Fibroblast of skin of right quadriceps (primary cell): ENCODE measurements around the gene VEGFB.
A peak's percentile ranks its signal among the peaks of the same experiment; 100 is the strongest.

Source experiments
- DNase-seq: peaks from one replicate; pipeline ENCODE4 v3.0.0-alpha.2; 2013

The VEGFB gene

DNA sequence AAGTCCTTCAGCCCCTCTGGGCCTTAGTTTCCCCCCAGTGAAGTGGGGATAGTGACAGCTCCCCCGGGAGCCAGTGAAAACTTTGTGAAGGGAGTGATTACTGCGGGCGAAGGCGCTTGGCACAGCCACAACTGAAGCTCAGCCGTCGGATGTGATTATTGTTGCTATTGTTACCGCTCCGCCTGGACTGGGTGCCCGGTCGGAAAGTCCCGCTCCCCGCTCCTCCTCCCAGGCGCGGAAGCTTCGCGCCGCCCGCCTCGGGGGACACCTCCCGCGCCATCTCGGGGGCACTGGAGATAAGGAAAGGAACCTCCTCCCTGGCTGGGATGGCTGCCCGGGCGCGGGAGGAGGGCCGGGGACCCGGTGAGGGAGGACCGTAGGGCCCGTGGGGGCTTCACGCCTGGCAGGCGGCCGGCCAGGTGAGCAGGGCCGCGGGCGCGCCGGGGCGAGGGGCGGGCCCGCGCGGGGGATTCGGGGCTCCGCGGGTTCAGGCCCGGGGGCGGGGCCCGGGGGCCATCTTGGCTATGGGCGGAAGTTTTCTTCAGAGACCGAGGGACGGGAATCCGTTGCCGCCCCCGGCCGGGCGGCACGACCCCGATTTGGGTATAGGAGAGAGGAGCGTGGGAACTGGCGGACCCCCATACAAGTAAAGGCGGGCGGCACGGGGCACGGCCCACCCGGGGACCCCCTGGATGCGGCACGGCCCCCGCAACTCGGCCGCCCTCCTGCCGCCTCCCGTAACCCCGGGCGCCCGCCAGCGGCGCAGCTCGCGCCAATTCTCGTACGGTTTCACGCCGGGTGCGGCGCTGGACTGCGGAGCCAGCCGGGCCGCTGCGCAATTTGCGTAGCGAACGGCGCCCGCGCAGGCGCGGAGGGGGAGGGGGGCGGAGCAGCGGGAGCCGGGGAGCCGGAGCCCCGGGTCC is 50.8 kb downstream of the VEGFB start, which contains the start of gene GPR137:
Gene GPR137 (plus strand): TSS at position 887 of the 923 bp plus-strand sequence. CDS start 677 bp downstream, outside the sequence.
- DNase-seq: peak; percentile 65

DNA sequence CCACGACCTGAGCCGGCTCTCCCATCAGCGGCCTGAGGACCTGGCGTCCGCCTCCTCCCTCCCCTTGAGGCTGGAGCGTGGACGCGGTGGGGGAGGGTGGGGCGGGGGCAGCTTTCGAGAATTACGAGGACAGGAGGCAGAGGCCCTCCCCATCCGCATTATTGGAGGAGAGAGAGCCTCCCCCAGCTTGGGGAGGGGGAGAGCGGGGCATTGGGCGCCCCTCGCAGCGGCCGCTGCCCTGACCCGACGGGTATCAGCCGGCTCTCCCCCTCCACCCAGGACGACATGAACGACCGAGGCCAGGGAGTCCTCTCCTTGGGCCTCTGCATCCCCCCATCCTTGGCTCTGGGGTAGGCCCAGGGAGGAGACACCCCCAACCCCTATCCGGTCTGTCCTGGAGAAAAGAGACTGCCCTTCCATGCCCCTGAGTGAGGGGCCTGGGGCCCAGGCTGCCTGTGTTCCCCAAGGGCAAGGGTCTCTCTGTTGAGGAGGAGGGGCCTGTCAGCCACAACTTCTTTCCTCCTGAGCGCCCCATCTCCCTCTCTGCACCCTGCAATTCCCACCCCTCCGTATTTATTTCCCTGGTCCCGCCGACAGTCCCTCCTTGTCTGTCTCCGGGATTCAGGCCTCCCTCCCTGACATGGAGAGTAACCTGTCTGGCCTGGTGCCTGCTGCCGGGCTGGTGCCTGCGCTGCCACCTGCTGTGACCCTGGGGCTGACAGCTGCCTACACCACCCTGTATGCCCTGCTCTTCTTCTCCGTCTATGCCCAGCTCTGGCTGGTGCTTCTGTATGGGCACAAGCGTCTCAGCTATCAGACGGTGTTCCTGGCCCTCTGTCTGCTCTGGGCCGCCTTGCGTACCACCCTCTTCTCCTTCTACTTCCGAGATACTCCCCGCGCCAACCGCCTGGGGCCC is 51.8 kb downstream of the VEGFB start:
- no peak for DNase-seq

DNA sequence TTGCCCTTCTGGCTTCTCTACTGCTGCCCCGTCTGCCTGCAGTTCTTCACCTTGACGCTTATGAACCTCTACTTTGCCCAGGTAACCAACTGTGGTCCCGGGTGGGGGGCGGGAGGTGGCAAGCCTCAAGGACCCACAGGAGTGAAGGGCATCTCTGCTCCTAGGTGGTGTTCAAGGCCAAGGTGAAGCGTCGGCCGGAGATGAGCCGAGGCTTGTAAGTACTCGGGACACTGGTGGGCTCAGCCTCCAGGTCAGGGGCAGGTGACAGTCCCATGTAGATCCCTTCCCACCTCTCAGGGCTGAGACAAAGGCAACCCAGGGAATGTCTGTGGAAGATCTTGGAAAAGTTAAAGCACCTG is 52.4 kb downstream of the VEGFB start:
- DNase-seq: no peak

GRCh38 chr11:64287676-64288352 is 53.4 kb downstream of the VEGFB start:
- no peak for DNase-seq

DNA sequence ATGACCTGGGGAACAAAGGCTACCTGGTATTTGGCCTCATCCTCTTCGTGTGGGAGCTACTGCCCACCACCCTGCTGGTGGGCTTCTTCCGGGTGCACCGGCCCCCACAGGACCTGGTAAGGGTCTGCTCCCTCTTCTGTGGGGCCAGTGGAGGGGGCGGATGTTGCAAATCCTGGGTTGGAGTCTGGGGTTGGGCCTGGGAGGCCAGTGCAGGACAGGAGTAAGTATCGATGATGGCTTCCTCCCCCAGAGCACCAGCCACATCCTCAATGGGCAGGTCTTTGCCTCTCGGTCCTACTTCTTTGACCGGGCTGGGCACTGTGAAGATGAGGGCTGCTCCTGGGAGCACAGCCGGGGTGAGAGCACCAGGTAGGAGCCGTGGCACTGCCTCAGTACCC is 54.0 kb downstream of the VEGFB start:
- DNase-seq: no peak
